HS-27A (cell line): ENCODE measurements around the gene NPC1L1.

Experiments
- DNase-seq: peaks from one replicate; pipeline ENCODE4 v3.0.0-alpha.2; 2012; ENCODE audit warnings: low read depth, missing footprints

Gene NPC1L1

DNA sequence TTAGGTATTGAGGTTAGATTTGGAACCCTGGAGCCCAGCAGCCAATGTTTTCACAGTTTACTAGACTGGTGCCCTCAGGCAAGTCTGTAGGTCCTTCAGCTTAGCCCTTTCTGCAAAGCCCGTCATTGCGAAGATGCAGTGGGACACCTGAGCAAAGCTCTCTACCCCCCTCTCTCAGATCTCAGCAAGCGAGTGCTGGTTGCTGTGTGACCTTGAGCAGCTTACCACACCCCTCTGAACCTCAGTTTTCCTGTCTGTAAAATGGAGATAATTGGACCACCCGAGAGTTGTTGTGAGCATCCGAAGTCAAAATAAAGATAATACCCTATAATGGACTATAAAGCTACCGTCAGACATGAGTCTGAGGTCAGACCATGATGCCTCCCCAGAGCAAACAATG is 3.7 kb downstream of the NPC1L1 start:
- DNase-seq: no peak

- no peak for DNase-seq
Measured at GRCh38 chr7:44536090-44536489, 5.0 kb downstream of the NPC1L1 start.

GRCh38 chr7:44535348-44536064 is 5.6 kb downstream of the NPC1L1 start:
- DNase-seq: no peak

DNA sequence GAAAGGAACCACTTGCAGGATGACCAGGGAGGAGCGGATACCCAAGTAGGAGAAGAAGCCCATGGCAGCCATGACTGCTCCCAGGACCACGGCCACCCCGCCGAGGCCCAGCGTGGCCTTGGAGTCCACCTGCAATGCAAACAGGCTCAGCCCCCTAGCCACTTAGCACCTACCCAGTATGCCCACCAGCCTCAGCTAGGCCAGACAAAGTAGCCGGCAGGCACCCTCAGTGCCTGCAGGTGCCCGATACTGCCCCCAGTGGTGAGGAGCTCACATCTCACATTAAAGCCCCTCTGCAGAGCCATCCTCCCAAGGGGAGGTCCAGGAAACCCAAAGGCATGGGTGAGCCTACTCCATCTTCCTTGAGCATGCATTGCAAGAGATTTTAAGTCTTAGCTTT is 6.6 kb downstream of the NPC1L1 start:
- no peak for DNase-seq

DNA sequence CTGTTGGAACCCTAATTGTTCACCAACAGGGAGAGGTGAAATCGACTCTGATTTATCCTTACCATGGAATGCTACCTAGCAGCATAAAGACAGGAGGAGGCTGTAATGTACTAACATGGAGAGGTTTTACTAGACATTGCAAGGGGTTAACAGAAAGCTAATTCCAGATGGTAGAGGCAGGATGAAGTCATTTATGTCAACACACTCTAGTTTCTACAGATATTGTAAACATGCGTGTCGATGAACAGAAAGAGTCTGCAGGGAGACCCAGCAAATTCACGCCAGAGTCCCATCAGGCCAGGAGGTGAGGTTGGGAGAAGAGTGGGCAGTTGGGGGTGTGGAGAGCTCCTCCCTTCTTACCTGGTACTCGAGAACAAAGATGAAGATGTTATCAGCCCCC is 7.0 kb downstream of the NPC1L1 start:
- DNase-seq: no peak

GRCh38 chr7:44533301-44534055 is 7.7 kb downstream of the NPC1L1 start:
- DNase-seq: no peak

DNA sequence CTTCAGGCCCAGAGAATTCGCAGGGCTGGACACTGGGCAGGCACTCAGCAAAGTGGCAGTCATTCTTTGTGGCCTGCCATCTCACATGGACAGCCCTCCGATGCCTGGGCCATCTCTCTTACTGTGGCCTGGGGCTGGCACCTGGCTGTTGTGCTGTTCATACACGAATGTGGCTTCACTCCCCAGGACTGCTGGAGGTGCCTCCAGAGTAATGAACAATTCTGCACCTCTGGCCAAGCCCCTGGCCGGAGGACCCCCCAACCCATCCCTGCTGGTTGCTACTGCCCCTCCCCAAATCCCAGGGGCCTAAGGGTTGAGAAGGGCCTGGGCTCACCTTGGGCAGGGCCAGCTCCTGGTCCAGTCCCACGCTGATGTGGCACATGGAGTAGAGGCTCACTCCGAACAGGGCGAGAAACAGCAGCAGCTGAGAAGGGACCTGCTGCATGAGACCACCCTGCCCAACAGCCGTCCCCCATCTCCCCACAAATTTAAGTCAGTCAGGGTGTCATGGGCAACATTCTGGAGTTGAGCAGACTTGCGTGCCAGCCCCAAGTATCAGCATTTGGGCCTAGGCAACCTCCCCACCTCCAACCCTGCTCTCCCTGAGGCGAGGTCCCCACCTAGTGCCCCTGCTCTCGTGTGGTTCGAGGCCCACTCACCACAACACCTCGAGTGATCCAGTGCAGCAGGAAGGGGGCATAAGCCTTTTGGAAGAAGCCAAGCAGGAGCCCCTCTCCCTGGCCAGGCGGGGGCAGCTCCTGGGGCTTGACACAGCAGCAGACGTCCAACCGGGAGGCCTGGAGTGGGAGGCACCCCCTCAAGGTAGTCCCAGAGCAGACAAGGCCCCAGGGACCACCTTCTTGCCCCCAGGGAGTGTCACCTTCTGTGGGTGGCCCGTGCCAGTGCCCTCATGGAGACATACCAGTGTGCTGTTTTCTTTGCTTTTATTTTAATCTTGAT is 9.4 kb downstream of the NPC1L1 start:
- DNase-seq: no peak

GRCh38 chr7:44530990-44531389 is 10.1 kb downstream of the NPC1L1 start:
- DNase-seq: no peak

GRCh38 chr7:44524811-44525388 is 16.2 kb downstream of the NPC1L1 start:
- no peak for DNase-seq

GRCh38 chr7:44522315-44522714 is 18.8 kb downstream of the NPC1L1 start:
- DNase-seq: no peak

DNA sequence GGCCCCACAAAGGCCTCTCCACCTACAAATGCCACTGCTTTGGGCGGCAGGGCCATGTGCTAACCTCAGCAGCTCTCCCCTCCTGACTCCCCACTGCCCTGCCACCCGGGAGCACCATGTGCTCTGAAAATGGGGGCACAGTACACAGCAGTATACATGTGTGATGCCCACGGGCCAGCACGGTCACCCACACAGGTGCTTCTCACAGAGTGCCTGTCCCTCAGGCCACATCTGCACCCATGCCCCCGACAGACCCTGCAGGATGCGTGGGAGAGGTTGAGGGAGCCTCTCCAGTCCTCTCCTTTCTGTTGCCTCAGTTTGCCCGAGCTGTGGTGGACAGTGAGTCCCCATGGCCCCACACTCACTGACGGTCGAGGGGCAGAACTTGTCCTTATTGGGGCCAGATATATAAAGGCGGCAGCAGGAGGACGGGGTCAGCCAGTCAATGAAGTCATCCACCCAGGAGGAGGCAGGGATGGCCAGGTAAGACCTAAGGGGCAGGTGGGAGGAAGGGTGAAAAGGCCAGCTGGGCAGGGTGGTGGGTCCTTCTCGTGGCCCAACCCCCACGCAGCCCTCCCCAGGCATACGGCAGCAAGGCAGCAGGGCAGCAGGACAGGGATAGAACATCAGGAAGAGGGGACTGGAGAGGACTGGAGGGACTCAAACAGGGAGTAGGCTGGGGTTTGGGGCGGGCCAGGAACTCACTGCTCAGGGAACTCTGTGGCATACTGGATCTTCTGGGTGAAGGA is 19.6 kb downstream of the NPC1L1 start:
- DNase-seq: no peak

GRCh38 chr7:44520574-44520973 is 20.6 kb downstream of the NPC1L1 start:
- DNase-seq: no peak

DNA sequence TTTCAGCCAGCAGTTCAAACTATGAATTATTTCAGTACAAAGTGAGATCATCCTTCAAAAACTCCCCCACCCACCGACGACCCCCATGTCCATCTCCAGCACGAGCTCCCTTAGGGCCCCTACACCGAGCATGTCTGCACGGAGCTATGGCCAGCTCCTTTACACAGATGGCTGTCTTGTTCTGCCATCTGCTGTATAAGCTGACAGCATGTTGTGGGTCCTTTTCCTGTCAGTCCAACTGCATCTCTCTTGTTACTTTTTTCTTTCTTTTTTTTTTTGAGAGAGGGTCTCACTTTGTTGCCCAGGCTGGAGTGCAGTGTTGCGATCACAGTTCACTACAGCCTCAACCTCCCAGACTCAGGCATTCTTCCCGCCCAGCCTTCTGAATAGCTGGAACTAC is 21.6 kb downstream of the NPC1L1 start:
- DNase-seq: no peak

DNA sequence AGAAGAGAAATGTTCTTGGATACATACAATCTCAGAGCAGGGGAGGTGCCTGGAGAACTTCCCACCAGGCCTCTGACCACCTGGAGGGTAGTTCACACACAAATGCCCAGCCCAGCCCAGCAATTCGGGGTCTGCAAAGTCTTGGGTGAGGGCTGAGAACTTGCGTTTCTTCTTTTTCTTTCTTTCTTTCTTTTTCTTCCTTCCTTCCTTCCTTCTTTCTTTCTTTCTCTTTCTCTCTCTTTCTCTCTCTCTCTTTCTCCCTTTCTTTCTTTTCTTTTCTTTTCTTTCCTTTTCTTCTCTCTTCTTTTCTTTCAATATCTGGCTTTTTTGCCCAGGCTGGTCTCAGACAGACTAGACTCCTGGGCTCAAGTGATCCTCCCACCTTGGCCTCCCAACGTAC is 22.4 kb downstream of the NPC1L1 start:
- no peak for DNase-seq

GRCh38 chr7:44517175-44517574 is 24.0 kb downstream of the NPC1L1 start:
- DNase-seq: no peak

GRCh38 chr7:44515590-44516268 is 25.4 kb downstream of the NPC1L1 start:
- no peak for DNase-seq

DNA sequence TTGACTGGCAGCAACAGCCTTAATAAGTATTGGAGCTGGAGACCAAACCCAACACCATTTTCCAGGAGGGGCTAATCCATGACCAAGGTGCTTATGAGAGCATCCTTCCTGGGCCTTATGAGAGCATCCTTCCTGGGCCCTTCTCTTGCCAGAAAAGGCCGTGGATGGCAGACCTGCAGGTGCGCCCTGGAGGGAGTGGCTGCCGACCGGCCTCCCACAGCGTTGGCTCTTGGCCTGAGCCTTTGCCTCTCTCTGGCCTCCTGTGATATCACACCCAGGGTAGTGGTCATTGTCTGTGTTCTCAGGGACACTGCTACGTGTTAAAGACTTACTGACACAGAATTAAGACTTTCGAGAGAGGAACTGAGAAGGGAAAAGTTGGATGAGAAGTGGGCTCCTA is 28.4 kb downstream of the NPC1L1 start:
- no peak for DNase-seq

- no peak for DNase-seq
Measured at GRCh38 chr7:44511863-44512468, 29.2 kb downstream of the NPC1L1 start.

GRCh38 chr7:44511236-44511635 is 29.9 kb downstream of the NPC1L1 start:
- DNase-seq: no peak

DNA sequence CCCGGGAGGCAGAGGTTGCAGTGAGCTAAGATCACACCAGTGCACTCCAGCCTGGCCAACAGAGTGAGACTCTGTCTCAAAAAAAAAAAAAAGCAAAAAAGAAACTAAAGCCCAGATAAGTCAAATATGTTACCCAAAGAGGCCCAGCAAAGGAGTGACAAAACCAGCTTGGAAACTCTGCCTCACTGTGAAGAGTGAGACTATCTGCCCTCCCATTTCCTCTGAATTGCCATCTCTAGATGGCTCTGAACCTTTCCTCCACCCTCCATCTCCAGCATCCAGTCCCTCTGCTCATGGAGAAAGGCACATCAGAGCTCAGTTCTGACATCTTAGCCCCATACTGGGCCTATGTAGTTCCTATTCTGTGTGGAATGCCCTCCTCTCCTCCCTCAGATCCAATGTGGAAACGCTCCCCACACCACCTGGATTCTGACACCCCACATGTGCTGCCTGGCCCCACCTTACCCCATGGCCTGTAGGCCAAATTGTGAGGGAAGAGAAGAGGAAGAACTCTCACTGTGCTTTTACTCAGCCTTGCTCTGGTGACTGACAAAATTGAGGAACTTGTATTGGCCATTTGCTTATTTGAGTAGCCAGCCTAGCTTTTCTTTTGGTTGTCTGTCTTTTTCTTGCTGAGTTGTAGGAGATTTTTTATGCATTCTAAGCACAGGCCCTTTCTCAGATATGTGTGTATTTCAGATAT is 32.7 kb downstream of the NPC1L1 start:
- DNase-seq: no peak
